HepG2 (cell line): ENCODE measurements around the gene RABEP2. TPM values are rescaled to one million over a fixed set of nuclear protein-coding genes. Genes with fewer than 3 reads are reported as not detected.

ENCODE experiments used
- BRCA1 ChIP-seq: sonication (generic); formaldehyde crosslinking; IDR thresholded peaks from 2 replicates; pipeline ENCODE4 v1.4.0; 2020; ENCODE audit warnings: missing genetic modification reagents
- HDAC2 ChIP-seq: sonication (generic); formaldehyde crosslinking; IDR thresholded peaks from 2 replicates; pipeline ENCODE4 v1.4.0; 2020; ENCODE audit warnings: missing genetic modification reagents
- HNRNPK ChIP-seq: fragments of 200-400 bp; formaldehyde crosslinking; IDR thresholded peaks from 2 replicates; pipeline ENCODE4 v1.6.1; 2018; ENCODE audit warnings: low read length, low read depth, moderate library complexity, mild to moderate bottlenecking; ENCODE audit not compliant: poor library complexity, severe bottlenecking
- HNRNPUL1 ChIP-seq: fragments of 200-400 bp; formaldehyde crosslinking; IDR thresholded peaks from 2 replicates; pipeline ENCODE4 v1.6.1; 2017; ENCODE audit warnings: low read depth, mild to moderate bottlenecking, low read length, moderate library complexity
- MED1 ChIP-seq: sonication (generic); formaldehyde crosslinking; IDR thresholded peaks from 2 replicates; pipeline ENCODE4 v1.4.0; 2020; ENCODE audit warnings: missing genetic modification reagents
- NAIF1 ChIP-seq: sonication (generic); formaldehyde crosslinking; IDR thresholded peaks from 2 replicates; pipeline ENCODE4 v1.5.0; 2020; ENCODE audit warnings: mild to moderate bottlenecking, missing genetic modification reagents, borderline replicate concordance
- RXRB ChIP-seq: IDR thresholded peaks from 2 replicates; pipeline ENCODE4 v1.6.1; 2016; ENCODE audit warnings: borderline replicate concordance, missing genetic modification reagents, missing compliant biosample characterization
- SMARCE1 ChIP-seq: fragments of 450-650 bp; IDR thresholded peaks from 2 replicates; pipeline ENCODE4 v1.6.1; 2017; ENCODE audit warnings: borderline replicate concordance
- SYNCRIP ChIP-seq: fragments of 200-400 bp; formaldehyde crosslinking; IDR thresholded peaks from 2 replicates; pipeline ENCODE4 v1.6.1; 2018; ENCODE audit warnings: mild to moderate bottlenecking, low read depth, low read length; ENCODE audit not compliant: insufficient read depth
- ZMYM2 ChIP-seq: sonication (generic); formaldehyde crosslinking; IDR thresholded peaks from 2 replicates; pipeline ENCODE4 v1.8.0; 2022; ENCODE audit warnings: mild to moderate bottlenecking, missing genetic modification reagents
- ZNF225 ChIP-seq: sonication (generic); formaldehyde crosslinking; IDR thresholded peaks from 2 replicates; pipeline ENCODE4 v1.4.0; 2020; ENCODE audit warnings: mild to moderate bottlenecking, missing genetic modification reagents
- ZNF33B ChIP-seq: sonication (generic); formaldehyde crosslinking; IDR thresholded peaks from 2 replicates; pipeline ENCODE4 v1.5.1; 2020; ENCODE audit warnings: mild to moderate bottlenecking, missing genetic modification reagents
- ZNF83 ChIP-seq: sonication (generic); formaldehyde crosslinking; IDR thresholded peaks from 2 replicates; pipeline ENCODE4 v1.4.0; 2020; ENCODE audit warnings: missing genetic modification reagents, mild to moderate bottlenecking, borderline replicate concordance
- polyA plus RNA-seq, 8 experiments: library from polyadenylated mRNA; depleted of rRNA in 3 of 8; stranded (reverse) in 7 of 8; unstranded in 1 of 8; fragments of >200 nt; fragmentation: Illumina TruSeq in 4 of 8; extraction: Trizol in 4 of 8; gene quantifications; 2 replicates each; pipeline versions ENCODE4 v1.2.1 to v1.2.3, GENCODE V29; 2011 to 2016; ENCODE audit warnings: low read depth in 4 of 8, missing spikeins in 1 of 8, mixed read lengths in 1 of 8; ENCODE audit not compliant: insufficient read depth in 1 of 8
- total RNA-seq, 5 experiments: library from RNA; depleted of rRNA; stranded (reverse); fragments of >200 nt; fragmentation: Illumina TruSeq; extraction: Trizol; gene quantifications; 2 replicates each; pipeline ENCODE4 v1.2.3, GENCODE V29; 2016; ENCODE audit warnings: low read depth in 1 of 5
- TF ChIP-seq, protein P1 (sequence below): sonication (generic); formaldehyde crosslinking; IDR thresholded peaks from 2 replicates; pipeline ENCODE4 v1.4.0; 2020; ENCODE audit warnings: mild to moderate bottlenecking, missing genetic modification reagents
- TF ChIP-seq, protein P2 (sequence below): sonication (generic); formaldehyde crosslinking; IDR thresholded peaks from 2 replicates; pipeline ENCODE4 v1.4.0; 2020; ENCODE audit warnings: missing genetic modification reagents, borderline replicate concordance
- TF ChIP-seq, protein P3 (sequence below): sonication (generic); formaldehyde crosslinking; IDR thresholded peaks from 2 replicates; pipeline ENCODE4 v1.4.0; 2020; ENCODE audit warnings: missing genetic modification reagents
- TF ChIP-seq, protein P4 (sequence below): sonication (generic); formaldehyde crosslinking; IDR thresholded peaks from 2 replicates; pipeline ENCODE4 v1.5.0; 2020; ENCODE audit warnings: missing genetic modification reagents

Gene RABEP2
- total and polyA plus RNA-seq, 2 of the 13 experiments (the other 11 are each of a cell fraction or from before 2014, with no cell fraction given) = 10.8 to 18.4 TPM

DNA sequence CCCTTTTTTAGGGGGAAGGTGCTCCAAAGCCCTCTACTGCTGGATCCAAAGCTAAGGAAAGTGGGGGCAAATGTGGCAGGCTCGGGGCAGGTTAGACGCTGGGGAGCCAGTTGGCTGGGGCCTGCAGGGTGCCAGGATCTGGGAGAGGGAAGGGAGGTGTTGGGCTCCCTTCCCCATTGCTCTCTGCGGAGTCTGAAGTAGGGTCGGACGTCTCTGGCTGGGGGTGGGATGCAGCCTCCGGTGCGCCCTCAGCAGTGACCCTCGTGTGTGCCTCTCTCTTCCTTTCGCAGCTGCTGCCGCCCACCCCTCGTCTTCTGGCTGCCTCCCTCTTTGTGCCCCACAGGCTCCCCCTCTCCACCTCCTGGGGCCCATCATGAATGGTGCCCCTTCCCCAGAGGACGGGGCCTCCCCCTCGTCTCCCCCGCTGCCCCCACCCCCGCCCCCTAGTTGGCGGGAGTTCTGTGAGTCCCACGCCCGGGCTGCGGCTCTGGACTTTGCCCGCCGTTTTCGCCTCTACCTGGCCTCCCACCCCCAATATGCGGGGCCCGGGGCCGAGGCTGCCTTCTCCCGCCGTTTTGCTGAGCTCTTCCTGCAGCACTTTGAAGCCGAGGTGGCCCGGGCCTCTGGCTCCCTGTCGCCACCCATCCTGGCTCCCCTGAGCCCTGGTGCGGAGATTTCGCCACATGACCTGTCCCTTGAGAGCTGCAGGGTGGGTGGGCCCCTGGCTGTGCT is 59.1 kb downstream of the RABEP2 start (continued):
- TF ChIP-seq, protein P1, sequence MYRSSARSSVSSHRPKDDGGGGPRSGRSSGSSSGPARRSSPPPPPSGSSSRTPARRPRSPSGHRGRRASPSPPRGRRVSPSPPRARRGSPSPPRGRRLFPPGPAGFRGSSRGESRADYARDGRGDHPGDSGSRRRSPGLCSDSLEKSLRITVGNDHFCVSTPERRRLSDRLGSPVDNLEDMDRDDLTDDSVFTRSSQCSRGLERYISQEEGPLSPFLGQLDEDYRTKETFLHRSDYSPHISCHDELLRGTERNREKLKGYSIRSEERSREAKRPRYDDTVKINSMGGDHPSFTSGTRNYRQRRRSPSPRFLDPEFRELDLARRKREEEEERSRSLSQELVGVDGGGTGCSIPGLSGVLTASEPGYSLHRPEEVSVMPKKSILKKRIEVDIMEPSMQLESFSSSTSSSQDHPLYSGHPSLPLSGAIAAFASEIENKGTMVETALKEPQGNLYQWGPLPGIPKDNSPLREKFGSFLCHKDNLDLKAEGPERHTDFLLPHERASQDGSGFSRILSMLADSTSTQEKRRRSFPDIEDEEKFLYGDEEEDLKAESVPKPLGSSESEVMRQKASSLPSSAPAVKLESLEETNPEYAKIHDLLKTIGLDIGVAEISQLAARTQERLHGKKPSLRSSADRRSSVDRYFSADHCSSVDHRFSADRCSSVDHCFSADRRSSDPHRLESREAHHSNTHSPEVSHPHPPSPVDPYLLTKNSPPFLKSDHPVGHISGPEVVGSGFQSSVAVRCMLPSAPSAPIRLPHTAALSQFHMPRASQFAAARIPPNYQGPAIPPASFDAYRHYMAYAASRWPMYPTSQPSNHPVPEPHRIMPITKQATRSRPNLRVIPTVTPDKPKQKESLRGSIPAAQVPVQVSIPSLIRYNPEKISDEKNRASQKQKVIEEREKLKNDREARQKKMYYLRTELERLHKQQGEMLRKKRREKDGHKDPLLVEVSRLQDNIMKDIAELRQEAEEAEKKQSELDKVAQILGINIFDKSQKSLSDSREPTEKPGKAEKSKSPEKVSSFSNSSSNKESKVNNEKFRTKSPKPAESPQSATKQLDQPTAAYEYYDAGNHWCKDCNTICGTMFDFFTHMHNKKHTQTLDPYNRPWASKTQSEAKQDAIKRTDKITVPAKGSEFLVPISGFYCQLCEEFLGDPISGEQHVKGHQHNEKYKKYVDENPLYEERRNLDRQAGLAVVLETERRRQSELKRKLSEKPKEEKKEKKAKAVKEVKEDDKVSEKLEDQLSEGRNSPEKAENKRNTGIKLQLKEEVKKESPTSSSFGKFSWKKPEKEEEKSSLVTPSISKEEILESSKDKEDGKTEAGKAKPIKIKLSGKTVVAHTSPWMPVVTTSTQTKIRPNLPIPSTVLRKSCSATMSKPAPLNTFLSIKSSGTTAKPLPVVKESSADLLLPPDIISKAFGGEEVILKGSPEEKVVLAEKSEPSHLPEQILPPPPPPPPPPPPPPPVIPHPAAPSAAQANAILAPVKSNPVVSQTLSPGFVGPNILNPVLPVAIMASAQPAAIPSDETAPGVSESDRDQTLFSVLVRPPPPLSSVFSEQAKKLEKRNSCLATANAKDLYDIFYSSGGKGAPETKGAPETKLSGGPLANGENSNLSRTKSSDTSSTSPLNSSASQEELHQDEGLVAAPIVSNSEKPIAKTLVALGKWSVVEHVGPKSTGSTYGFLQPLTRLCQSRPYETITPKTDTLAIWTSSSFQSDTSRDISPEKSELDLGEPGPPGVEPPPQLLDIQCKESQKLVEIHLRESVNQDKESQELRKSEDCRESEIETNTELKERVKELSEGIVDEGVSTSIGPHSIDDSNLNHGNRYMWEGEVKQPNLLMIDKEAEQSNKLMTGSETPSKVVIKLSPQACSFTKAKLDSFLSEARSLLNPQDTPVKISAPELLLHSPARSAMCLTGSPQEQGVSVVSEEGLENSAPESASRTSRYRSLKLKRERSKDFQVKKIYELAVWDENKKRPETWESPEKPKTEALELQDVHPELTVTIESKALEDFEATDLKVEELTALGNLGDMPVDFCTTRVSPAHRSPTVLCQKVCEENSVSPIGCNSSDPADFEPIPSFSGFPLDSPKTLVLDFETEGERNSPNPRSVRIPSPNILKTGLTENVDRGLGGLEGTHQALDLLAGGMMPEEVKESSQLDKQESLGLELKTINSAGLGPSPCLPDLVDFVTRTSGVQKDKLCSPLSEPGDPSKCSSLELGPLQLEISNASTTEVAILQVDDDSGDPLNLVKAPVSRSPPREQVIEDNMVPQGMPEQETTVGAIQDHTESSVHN = no peak
- TF ChIP-seq NAIF1 (CRISPR knock-in tag) (no peak), HNRNPK (no peak), ZNF33B (no peak), ZNF83 (CRISPR knock-in tag) (no peak), ZNF225 (CRISPR knock-in tag) (no peak), SMARCE1 (no peak), HDAC2 (CRISPR knock-in tag) (peak; percentile 46; the same call in 1 of the 2 replicates), HNRNPUL1 (no peak), MED1 (CRISPR knock-in tag) (no peak), SYNCRIP (no peak), BRCA1 (CRISPR knock-in tag) (no peak), ZMYM2 (CRISPR knock-in tag) (no peak), RXRB (CRISPR knock-in tag) (no peak)
- TF ChIP-seq, protein P2, sequence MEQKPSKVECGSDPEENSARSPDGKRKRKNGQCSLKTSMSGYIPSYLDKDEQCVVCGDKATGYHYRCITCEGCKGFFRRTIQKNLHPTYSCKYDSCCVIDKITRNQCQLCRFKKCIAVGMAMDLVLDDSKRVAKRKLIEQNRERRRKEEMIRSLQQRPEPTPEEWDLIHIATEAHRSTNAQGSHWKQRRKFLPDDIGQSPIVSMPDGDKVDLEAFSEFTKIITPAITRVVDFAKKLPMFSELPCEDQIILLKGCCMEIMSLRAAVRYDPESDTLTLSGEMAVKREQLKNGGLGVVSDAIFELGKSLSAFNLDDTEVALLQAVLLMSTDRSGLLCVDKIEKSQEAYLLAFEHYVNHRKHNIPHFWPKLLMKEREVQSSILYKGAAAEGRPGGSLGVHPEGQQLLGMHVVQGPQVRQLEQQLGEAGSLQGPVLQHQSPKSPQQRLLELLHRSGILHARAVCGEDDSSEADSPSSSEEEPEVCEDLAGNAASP (CRISPR knock-in tag) = 0 out of 2 replicates have a peak, but pooled peaks have one; percentile 39
- TF ChIP-seq, protein P3, sequence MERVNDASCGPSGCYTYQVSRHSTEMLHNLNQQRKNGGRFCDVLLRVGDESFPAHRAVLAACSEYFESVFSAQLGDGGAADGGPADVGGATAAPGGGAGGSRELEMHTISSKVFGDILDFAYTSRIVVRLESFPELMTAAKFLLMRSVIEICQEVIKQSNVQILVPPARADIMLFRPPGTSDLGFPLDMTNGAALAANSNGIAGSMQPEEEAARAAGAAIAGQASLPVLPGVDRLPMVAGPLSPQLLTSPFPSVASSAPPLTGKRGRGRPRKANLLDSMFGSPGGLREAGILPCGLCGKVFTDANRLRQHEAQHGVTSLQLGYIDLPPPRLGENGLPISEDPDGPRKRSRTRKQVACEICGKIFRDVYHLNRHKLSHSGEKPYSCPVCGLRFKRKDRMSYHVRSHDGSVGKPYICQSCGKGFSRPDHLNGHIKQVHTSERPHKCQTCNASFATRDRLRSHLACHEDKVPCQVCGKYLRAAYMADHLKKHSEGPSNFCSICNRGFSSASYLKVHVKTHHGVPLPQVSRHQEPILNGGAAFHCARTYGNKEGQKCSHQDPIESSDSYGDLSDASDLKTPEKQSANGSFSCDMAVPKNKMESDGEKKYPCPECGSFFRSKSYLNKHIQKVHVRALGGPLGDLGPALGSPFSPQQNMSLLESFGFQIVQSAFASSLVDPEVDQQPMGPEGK (CRISPR knock-in tag) = peak; percentile 84
- TF ChIP-seq, protein P4, sequence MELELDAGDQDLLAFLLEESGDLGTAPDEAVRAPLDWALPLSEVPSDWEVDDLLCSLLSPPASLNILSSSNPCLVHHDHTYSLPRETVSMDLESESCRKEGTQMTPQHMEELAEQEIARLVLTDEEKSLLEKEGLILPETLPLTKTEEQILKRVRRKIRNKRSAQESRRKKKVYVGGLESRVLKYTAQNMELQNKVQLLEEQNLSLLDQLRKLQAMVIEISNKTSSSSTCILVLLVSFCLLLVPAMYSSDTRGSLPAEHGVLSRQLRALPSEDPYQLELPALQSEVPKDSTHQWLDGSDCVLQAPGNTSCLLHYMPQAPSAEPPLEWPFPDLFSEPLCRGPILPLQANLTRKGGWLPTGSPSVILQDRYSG = no peak
